ENCODE results near the gene PALD1. TPM values are rescaled to one million over a fixed set of nuclear protein-coding genes. Genes with fewer than 3 reads are reported as not detected.

PALD1 gene
- total RNA-seq, 1 donor from 2014 or later = 1.2 TPM

DNA sequence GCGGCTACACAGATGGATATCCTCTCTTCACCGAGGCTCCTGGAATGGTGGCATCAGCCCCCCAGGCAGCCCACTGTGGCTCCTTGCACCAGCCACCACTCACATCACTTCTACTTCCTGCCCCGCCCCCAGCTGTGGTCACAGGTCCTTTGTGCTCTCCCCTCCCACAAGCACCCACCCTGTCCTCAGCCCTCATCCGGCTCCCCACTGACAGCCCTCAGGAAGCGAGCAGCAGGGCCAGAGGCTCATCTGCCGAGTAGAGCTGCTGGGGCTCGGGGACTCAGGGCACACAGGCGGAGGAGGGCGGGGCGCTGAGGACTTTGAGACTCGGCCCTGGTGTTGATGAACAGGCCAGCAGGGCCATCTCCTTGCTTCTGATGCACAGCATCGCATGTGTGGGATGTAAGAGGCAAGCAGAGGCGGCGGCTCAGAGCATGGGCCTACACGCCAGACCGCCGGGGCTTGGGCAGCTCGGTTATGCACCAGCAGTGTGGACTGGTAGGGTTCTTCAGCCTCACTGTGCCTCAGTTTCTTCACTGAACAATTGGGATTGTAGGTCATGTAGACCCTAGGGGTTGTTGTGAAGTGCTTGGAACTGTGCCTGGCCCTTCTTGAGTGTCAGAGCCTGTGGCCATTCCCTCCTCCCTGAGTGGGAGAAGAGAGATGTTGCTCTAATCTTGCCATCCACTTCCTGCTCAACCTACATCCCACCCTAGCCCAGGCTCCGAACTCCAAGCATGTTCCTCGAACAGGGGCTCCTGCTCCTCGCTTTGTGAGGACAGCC, 124.3 kb downstream of the PALD1 start, which contains the start of gene PRF1:
Gene PRF1, minus strand, starts transcription at position 77 of the 784 bp plus-strand sequence. CDS start 1,839 bp downstream, outside the sequence.
- H3K9me3 Mint-ChIP-seq (ENCODE audit: low read depth) = no peaks in the 10 kb centered on the region
- no peak for TF ChIP-seq CTCF (IDR thresholded peaks at IDR 0.05; ENCODE audit: unreplicated experiment)
- no peak for DNase-seq (ENCODE audit: low spot score, unreplicated experiment)
- no peaks in the 10 kb centered on the region for H3K27me3 Mint-ChIP-seq
- H3K4me3 Mint-ChIP-seq (ENCODE audit: low read depth) = no peak within 1 kb of the TSS
- H3K4me1 Mint-ChIP-seq (ENCODE audit: low read depth) = no peaks in the 10 kb centered on the region
- H3K36me3 Mint-ChIP-seq (ENCODE audit: insufficient read depth) = no peaks in the 10 kb centered on the region
- H3K27ac Mint-ChIP-seq = no peak within 1 kb of the TSS

DNA sequence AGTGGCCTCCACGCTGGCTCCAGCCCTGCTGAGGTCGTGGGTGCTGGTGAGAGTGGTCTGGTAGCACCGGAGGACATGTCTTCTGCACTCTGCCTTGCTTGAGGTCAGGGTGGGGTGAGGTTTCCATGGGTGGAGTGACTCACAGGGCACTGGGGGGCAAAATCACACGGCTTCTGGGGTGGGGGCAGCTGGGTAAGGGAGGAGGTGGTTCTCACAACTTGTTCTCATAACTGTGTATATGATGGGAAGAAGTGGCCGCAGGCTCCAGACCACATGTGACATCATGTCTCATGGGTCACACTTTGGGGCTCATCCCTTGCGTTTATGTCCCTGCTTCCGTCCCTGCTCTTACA, 124.9 kb downstream of the PALD1 start:
- H3K36me3 Mint-ChIP-seq (ENCODE audit: insufficient read depth) = no peaks in the 10 kb centered on the region
- no peaks in the 10 kb centered on the region for H3K9me3 Mint-ChIP-seq (ENCODE audit: low read depth)
- TF ChIP-seq CTCF (IDR thresholded peaks at IDR 0.05; ENCODE audit: unreplicated experiment) = no peak
- H3K27ac Mint-ChIP-seq = no peak overlapping the region
- H3K4me1 Mint-ChIP-seq (ENCODE audit: low read depth) = no peaks in the 10 kb centered on the region
- no peaks in the 10 kb centered on the region for H3K27me3 Mint-ChIP-seq
- no peak for DNase-seq (ENCODE audit: low spot score, unreplicated experiment)
- H3K4me3 Mint-ChIP-seq (ENCODE audit: low read depth) = no peak overlapping the region

GRCh38 chr10:70604106-70604505, 125.5 kb downstream of the PALD1 start:
- Mint-ChIP-seq H3K27me3 (no peaks in the 10 kb centered on the region), H3K4me1 (ENCODE audit: low read depth) (no peaks in the 10 kb centered on the region), H3K9me3 (ENCODE audit: low read depth) (no peaks in the 10 kb centered on the region), H3K36me3 (ENCODE audit: insufficient read depth) (no peaks in the 10 kb centered on the region), H3K4me3 (ENCODE audit: low read depth) (no peak overlapping the region), H3K27ac (no peak overlapping the region)
- TF ChIP-seq CTCF (IDR thresholded peaks at IDR 0.05; ENCODE audit: unreplicated experiment) = no peak
- no peak for DNase-seq (ENCODE audit: low spot score, unreplicated experiment)

DNA sequence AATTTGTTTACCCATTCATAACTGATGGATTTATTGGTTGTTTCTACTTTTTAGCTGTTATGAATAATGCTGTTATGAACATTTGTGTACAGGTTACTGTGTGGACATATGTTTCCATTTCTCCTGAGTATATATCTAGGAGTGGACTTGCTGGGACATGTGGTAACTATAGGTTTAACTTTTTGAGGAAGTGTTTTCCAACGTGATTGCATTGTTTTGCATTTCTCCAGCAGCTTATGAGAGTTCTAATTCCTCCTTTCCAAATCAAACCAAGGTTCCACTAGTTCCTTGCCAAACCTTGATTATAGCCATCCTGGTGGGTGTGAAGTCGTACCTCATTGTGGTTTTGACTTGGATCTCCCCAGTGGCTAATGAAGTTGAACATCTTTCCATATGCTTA, 126.6 kb downstream of the PALD1 start:
- no peak for TF ChIP-seq CTCF (IDR thresholded peaks at IDR 0.05; ENCODE audit: unreplicated experiment)
- Mint-ChIP-seq H3K27me3 (no peaks in the 10 kb centered on the region), H3K36me3 (ENCODE audit: insufficient read depth) (no peaks in the 10 kb centered on the region), H3K9me3 (ENCODE audit: low read depth) (no peaks in the 10 kb centered on the region), H3K4me3 (ENCODE audit: low read depth) (no peak overlapping the region), H3K27ac (no peak overlapping the region), H3K4me1 (ENCODE audit: low read depth) (no peaks in the 10 kb centered on the region)
- no peak for DNase-seq (ENCODE audit: low spot score, unreplicated experiment)

- Mint-ChIP-seq H3K9me3 (ENCODE audit: low read depth) (peaks cover 5% of the 10 kb centered on the region), H3K4me3 (ENCODE audit: low read depth) (no peak overlapping the region), H3K4me1 (ENCODE audit: low read depth) (no peaks in the 10 kb centered on the region), H3K27ac (no peak overlapping the region), H3K27me3 (no peaks in the 10 kb centered on the region), H3K36me3 (ENCODE audit: insufficient read depth) (no peaks in the 10 kb centered on the region)
- DNase-seq (ENCODE audit: low spot score, unreplicated experiment) = no peak
- no peak for TF ChIP-seq CTCF (IDR thresholded peaks at IDR 0.05; ENCODE audit: unreplicated experiment)
Observed at GRCh38 chr10:70607936-70608335, 129.4 kb downstream of the PALD1 start.
